Measurements from ENCODE around the gene MGAT3. TPM values are rescaled to one million over a fixed set of nuclear protein-coding genes. Genes with fewer than 3 reads are reported as not detected.
A peak's percentile ranks its signal among the peaks of the same experiment; 100 is the strongest.

MGAT3 gene
- total and polyA plus RNA-seq, 2 of the 13 experiments (the other 11 are each of a cell fraction or from before 2014, with no cell fraction given), result 0.11 to 0.15 TPM

DNA sequence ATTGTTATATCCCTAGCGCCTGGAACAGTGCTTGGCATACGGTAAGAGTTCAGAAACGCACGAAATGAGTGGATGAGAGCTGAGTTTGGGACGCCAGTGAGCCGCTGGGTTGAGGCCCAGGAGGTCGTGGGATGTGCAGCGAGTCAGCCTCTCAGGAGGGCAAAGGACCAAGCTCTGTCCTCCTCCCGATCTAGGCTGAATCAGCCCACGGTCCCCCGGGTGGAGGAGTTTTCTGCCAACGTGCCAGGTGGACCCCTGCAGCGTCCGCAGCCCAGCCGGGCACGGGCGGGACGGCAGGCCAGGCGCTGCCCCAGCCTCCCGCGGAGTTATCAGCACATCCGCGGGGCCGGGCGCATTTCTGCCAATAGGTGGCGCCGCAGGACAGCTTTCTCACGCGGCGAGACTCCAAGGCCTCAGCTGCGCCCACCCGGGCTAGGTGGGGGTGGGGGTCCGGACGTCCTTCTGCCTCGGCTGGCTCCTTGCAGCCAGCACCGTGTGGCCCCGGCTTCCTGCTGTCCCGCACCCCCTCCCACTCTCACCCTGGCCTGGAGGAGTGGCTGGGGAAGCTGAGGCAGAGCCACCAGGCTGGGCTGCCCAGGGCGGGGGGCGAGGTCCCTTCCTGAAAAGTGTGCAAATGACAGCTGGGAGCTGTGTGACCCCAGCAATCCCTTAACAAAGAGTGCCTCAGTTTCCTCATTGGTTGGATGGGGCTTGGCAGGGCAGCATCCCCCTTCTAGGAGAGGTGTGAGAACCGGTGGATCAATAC lies 78.0 kb downstream of the MGAT3 start (continued):
- TF ChIP-seq SPEN (CRISPR knock-in tag; IDR thresholded peaks at IDR 0.05; ENCODE audit: low read depth) (peak; percentile 43), RFX5 (IDR thresholded peaks at IDR 0.05; ENCODE audit: low read depth, low read length) (no peak), KDM3A (CRISPR knock-in tag; IDR thresholded peaks at IDR 0.05; ENCODE audit: low read depth) (peak; percentile 94), HHEX (CRISPR knock-in tag; IDR thresholded peaks at IDR 0.05) (no peak), ZNF83 (CRISPR knock-in tag; IDR thresholded peaks at IDR 0.05; ENCODE audit: borderline replicate concordance) (0 out of 2 replicates have a peak, but pooled peaks have one; percentile 42), SMAD1 (CRISPR knock-in tag; IDR thresholded peaks at IDR 0.05; ENCODE audit: borderline replicate concordance, low read depth) (no peak), ZNF282 (IDR thresholded peaks at IDR 0.05; ENCODE audit: partially characterized antibody) (no peak), ATRX (CRISPR knock-in tag; IDR thresholded peaks at IDR 0.05; ENCODE audit: borderline replicate concordance) (no peak), ATM (IDR thresholded peaks at IDR 0.05; ENCODE audit: borderline replicate concordance) (no peak), CREB1 (IDR thresholded peaks at IDR 0.05) (no peak), CREB1 (CRISPR knock-in tag; IDR thresholded peaks at IDR 0.05) (no peak), AGO2 (optimal IDR thresholded peaks at IDR 0.05; ENCODE audit: low read depth, low read length) (no peak), GABPB1 (CRISPR knock-in tag; IDR thresholded peaks at IDR 0.05) (peak; percentile 69; the same call in 1 of the 2 replicates)
- TF ChIP-seq, protein P1, sequence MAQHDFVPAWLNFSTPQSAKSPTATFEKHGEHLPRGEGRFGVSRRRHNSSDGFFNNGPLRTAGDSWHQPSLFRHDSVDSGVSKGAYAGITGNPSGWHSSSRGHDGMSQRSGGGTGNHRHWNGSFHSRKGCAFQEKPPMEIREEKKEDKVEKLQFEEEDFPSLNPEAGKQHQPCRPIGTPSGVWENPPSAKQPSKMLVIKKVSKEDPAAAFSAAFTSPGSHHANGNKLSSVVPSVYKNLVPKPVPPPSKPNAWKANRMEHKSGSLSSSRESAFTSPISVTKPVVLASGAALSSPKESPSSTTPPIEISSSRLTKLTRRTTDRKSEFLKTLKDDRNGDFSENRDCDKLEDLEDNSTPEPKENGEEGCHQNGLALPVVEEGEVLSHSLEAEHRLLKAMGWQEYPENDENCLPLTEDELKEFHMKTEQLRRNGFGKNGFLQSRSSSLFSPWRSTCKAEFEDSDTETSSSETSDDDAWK (CRISPR knock-in tag; IDR thresholded peaks at IDR 0.05), result no peak
- TF ChIP-seq, protein P2, sequence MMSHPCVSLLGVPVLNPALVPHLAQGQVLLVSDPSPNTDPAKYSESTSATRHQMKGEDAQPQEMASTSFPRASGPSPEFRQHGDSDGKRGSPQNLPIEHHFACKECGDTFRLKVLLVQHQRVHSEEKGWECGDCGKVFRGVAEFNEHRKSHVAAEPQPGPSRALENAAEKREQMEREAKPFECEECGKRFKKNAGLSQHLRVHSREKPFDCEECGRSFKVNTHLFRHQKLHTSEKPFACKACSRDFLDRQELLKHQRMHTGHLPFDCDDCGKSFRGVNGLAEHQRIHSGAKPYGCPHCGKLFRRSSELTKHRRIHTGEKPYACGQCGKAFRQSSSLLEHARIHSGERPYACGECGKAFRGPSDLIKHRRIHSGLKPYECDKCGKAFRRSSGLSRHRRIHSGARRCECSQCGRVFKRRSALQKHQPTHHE (CRISPR knock-in tag; IDR thresholded peaks at IDR 0.05; ENCODE audit: borderline replicate concordance), result no peak
- TF ChIP-seq, protein P3, sequence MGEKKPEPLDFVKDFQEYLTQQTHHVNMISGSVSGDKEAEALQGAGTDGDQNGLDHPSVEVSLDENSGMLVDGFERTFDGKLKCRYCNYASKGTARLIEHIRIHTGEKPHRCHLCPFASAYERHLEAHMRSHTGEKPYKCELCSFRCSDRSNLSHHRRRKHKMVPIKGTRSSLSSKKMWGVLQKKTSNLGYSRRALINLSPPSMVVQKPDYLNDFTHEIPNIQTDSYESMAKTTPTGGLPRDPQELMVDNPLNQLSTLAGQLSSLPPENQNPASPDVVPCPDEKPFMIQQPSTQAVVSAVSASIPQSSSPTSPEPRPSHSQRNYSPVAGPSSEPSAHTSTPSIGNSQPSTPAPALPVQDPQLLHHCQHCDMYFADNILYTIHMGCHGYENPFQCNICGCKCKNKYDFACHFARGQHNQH (CRISPR knock-in tag; IDR thresholded peaks at IDR 0.05), result peak; percentile 33; the same call in 1 of the 2 replicates
- TF ChIP-seq, protein P4, sequence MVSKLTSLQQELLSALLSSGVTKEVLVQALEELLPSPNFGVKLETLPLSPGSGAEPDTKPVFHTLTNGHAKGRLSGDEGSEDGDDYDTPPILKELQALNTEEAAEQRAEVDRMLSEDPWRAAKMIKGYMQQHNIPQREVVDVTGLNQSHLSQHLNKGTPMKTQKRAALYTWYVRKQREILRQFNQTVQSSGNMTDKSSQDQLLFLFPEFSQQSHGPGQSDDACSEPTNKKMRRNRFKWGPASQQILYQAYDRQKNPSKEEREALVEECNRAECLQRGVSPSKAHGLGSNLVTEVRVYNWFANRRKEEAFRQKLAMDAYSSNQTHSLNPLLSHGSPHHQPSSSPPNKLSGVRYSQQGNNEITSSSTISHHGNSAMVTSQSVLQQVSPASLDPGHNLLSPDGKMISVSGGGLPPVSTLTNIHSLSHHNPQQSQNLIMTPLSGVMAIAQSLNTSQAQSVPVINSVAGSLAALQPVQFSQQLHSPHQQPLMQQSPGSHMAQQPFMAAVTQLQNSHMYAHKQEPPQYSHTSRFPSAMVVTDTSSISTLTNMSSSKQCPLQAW (CRISPR knock-in tag; IDR thresholded peaks at IDR 0.05), result peak; percentile 73
- TF ChIP-seq, protein P5, sequence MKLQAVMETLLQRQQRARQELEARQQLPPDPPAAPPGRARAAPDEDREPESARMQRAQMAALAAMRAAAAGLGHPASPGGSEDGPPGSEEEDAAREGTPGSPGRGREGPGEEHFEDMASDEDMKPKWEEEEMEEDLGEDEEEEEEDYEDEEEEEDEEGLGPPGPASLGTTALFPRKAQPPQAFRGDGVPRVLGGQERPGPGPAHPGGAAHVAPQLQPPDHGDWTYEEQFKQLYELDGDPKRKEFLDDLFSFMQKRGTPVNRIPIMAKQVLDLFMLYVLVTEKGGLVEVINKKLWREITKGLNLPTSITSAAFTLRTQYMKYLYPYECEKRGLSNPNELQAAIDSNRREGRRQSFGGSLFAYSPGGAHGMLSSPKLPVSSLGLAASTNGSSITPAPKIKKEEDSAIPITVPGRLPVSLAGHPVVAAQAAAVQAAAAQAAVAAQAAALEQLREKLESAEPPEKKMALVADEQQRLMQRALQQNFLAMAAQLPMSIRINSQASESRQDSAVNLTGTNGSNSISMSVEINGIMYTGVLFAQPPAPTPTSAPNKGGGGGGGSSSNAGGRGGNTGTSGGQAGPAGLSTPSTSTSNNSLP (IDR thresholded peaks at IDR 0.05; ENCODE audit: low read depth, low read length), result 0 out of 2 replicates have a peak, but pooled peaks have one; percentile 20
